Heart left ventricle (tissue), 16 donors: ENCODE data around the gene PEA15. TPM values are rescaled to one million over a fixed set of nuclear protein-coding genes. Genes with fewer than 3 reads are reported as not detected.

Source experiments
- ATAC-seq, 4 donors: fragments of 200-7000 bp; cut with Tn5 transposase; one replicate each; pipeline ENCODE4 v1.9.1; 2020 to 2022; ENCODE audit warnings: moderate library complexity in 4 of 4, mild to moderate bottlenecking in 3 of 4, moderate number of reproducible peaks in 1 of 4
- DNase-seq, 5 donors: peaks; one replicate each; pipeline ENCODE4 v3.0.0-alpha.2; 2020
- H3K27ac ChIP-seq, 12 donors: fragments of 200-600 bp; sonication (generic) in 4 of 12; one replicate each; pipeline versions ENCODE4 v1.5.0 to v1.8.0; 2016 to 2022; ENCODE audit warnings: mild to moderate bottlenecking in 2 of 12
- H3K27me3 ChIP-seq, 9 donors: fragments of 200-600 bp; sonication (generic) in 2 of 9; one replicate each; pipeline versions ENCODE4 v1.5.1 to v1.8.0; 2016 to 2022; ENCODE audit warnings: mild to moderate bottlenecking in 3 of 9
- H3K36me3 ChIP-seq, 9 donors: fragments of 200-600 bp; sonication (generic) in 2 of 9; one replicate each; pipeline versions ENCODE4 v1.5.0 to v1.8.0; 2018 to 2022; ENCODE audit warnings: mild to moderate bottlenecking in 2 of 9
- H3K4me1 ChIP-seq, 12 donors: fragments of 200-600 bp; sonication (generic) in 4 of 12; one replicate each; pipeline versions ENCODE4 v1.5.0 to v1.8.0; 2016 to 2022; ENCODE audit warnings: mild to moderate bottlenecking in 3 of 12
- H3K4me3 ChIP-seq, 12 donors: fragments of 200-600 bp; sonication (generic) in 4 of 12; one replicate each; pipeline versions ENCODE4 v1.5.0 to v1.8.0; 2017 to 2022; ENCODE audit warnings: mild to moderate bottlenecking in 9 of 12, moderate library complexity in 4 of 12
- H3K9me3 ChIP-seq, 12 donors: fragments of 200-600 bp; sonication (generic) in 4 of 12; one replicate each; pipeline versions ENCODE4 v1.5.0 to v1.8.0; 2016 to 2022; ENCODE audit warnings: mild to moderate bottlenecking in 1 of 12
- POLR2A ChIP-seq, 2 donors: fragments of 450-650 bp; IDR thresholded peaks; one replicate each; pipeline ENCODE4 v1.6.1; 2017; ENCODE audit warnings: antibody characterized with exemption in 2 of 2, mild to moderate bottlenecking in 2 of 2, moderate library complexity in 2 of 2
- WGBS, 4 donors: extraction: QIAGEN DNeasy Blood & Tissue Kit in 2 of 4; methylation state at CpG; one replicate each; pipeline versions ENCODE4 v1.1.5 to v1.1.7; 2013 to 2018; 5-methylcytosine and 5-hydroxymethylcytosine counted together
- intact Hi-C, 10 donors: fragments of 100-400 bp; cut with DNase I; formaldehyde crosslinking; loops; one replicate each; pipeline versions ENCODE4 v1.11.1 to v1.14.2; 2022
- polyA plus RNA-seq, 2 donors: library from polyadenylated mRNA; stranded (reverse); fragments of 200-250 nt; gene quantifications; one replicate each; pipeline ENCODE4 v1.2.3, GENCODE V29; 2013
- total RNA-seq, 9 donors: library from RNA; depleted of rRNA in 2 of 9; stranded (reverse); fragments of >200 nt in 2 of 9; fragmentation: NEBNext Ultra II Directional in 3 of 9; extraction: Animal tissue kit (Norgen Biotek cat#: 25700) in 3 of 9; gene quantifications; one replicate each; pipeline versions ENCODE4 v1.1.0 to v1.2.4, GENCODE V29; 2016 to 2023
- TF ChIP-seq, protein P1 (sequence below), 12 donors: fragments of 200-600 bp; sonication (generic) in 4 of 12; IDR thresholded peaks; one replicate each; pipeline versions ENCODE4 v1.5.0 to v1.8.0; 2018 to 2022; ENCODE audit warnings: antibody characterized with exemption in 12 of 12, mild to moderate bottlenecking in 5 of 12
- donor health status: ischemic (EF 13 %, LVEDD 7.1; RV severe dilation, severe dysfunction).
- donor health status: healthy with polysubstance abuse.
- donor health status: DM: no; HTN: yes; CAD: no.
- donor health status: DM: no; HTN: no; CAD: no.
- donor health status: ischemic (EF 25% LVEDD 6.9; RV normal size, moderate dysfunction).
- donor health status: ischemic (EF 25% LVEDD 5.7; RV mildly dilated, moderate dysfunction).
- donor health status: healthy.
- donor health status: DM: yes; HTN: yes; CAD: no.
- donor health status: ischemic (EF 35%, LVEDD 5.7; RV mildly dilated, moderate dysfunction).
- donor health status: nonischemic (EF 11% LVEDD 7.7; RV severe dilation, severe dysfunction).
- donor health status: DM: yes; HTN: yes; CAD: no.
- donor health status: PGD.
- donor health status: ischemic (EF 29% LVEDD 5.4; RV normal size, mild dysfunction).
- donor health status: nonischemic (EF 23%, LVEDD 6.1; RV moderate dilation, normal function).

The PEA15 gene
- total and polyA plus RNA-seq, 11 donors, result 134 to 1,078 (median 290) TPM

DNA sequence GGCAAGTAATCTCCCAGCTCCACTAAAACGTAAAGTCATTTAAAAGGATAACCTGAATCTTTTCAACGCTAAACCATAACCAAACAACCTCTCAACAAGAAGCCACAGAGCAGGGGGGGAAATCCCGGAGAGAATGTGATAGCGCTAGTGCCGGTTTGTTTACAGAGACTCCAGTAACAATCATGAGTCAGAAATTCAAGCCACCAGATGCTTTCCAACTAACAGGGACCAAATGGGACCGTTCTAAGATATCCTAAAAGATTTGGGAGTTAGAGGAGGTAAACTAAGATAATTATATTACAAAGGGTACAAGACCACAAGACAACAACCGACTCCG is 56.3 kb downstream of the PEA15 start:
- intact Hi-C loops, result no loop called here
- 0 to 2% (median 0%) methylated on average over 8 of the region's 8 CpGs for WGBS, 4 donors
- TF ChIP-seq POLR2A (IDR thresholded peaks at IDR 0.05), result no peak
- TF ChIP-seq, protein P1, sequence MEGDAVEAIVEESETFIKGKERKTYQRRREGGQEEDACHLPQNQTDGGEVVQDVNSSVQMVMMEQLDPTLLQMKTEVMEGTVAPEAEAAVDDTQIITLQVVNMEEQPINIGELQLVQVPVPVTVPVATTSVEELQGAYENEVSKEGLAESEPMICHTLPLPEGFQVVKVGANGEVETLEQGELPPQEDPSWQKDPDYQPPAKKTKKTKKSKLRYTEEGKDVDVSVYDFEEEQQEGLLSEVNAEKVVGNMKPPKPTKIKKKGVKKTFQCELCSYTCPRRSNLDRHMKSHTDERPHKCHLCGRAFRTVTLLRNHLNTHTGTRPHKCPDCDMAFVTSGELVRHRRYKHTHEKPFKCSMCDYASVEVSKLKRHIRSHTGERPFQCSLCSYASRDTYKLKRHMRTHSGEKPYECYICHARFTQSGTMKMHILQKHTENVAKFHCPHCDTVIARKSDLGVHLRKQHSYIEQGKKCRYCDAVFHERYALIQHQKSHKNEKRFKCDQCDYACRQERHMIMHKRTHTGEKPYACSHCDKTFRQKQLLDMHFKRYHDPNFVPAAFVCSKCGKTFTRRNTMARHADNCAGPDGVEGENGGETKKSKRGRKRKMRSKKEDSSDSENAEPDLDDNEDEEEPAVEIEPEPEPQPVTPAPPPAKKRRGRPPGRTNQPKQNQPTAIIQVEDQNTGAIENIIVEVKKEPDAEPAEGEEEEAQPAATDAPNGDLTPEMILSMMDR (IDR thresholded peaks at IDR 0.05), result no peak
- no peaks in the 10 kb centered on the region for H3K27me3 ChIP-seq
- peak overlapping the region; percentile 87 to 99 (median 97) for H3K27ac ChIP-seq
- DNase-seq (peak in 1 of 5 donors; percentile 24), ATAC-seq (peak; percentile 1 to 56 (median 24))
- H3K4me1 ChIP-seq, result peaks cover 0 to 57% (median 43%) of the 10 kb centered on the region in 12 donors
- peak overlapping the region; percentile 70 to 97 (median 86) for H3K4me3 ChIP-seq
- H3K9me3 ChIP-seq, result no peaks in the 10 kb centered on the region
- H3K36me3 ChIP-seq, result peaks cover 0 to 11% (median 0%) of the 10 kb centered on the region in 9 donors

GRCh38 chr1:160261893-160262794 is 57.0 kb downstream of the PEA15 start, which contains the start of gene DCAF8:
DCAF8 (minus strand) TSS chr1:160262549; CDS start chr1:160244008, 18,541 bp downstream.
- peak; percentile 50 to 94 for TF ChIP-seq POLR2A (IDR thresholded peaks at IDR 0.05)
- TF ChIP-seq, protein P1 (IDR thresholded peaks at IDR 0.05), result no peak
- no peaks in the 10 kb centered on the region for H3K9me3 ChIP-seq
- WGBS, 4 donors, result 0% methylated on average over 53 to 67 of the region's 67 CpGs
- H3K4me3 ChIP-seq, result peak within 1 kb of the TSS; percentile 70 to 97 (median 86)
- H3K27me3 ChIP-seq, result no peaks in the 10 kb centered on the region
- H3K27ac ChIP-seq, result peak within 1 kb of the TSS; percentile 87 to 99 (median 97)
- peak; percentile 97 to 99 (median 98) for ATAC-seq
- DNase-seq, result peak; percentile 98 to 99 (median 99)
- H3K36me3 ChIP-seq, result peaks cover 0 to 11% (median 0%) of the 10 kb centered on the region in 9 donors
- H3K4me1 ChIP-seq, result peaks cover 0 to 50% (median 37%) of the 10 kb centered on the region in 12 donors
- intact Hi-C loops, result loop anchor here in 2 of 10 donors (2.0 kb wide), 1 partner anchor 23 kb away; the partner anchor contains the start of gene PEX19 (in 2 of the 2)

- TF ChIP-seq, protein P1 (IDR thresholded peaks at IDR 0.05), result no peak
- TF ChIP-seq POLR2A (IDR thresholded peaks at IDR 0.05), result no peak
- H3K4me3 ChIP-seq, result no peak overlapping the region
- no peaks in the 10 kb centered on the region for H3K9me3 ChIP-seq
- peaks cover 0 to 24% (median 17%) of the 10 kb centered on the region in 12 donors for H3K4me1 ChIP-seq
- ATAC-seq (no peak), DNase-seq (no peak)
- intact Hi-C loops, result no loop called here
- no peak overlapping the region for H3K27ac ChIP-seq
- H3K27me3 ChIP-seq, result no peaks in the 10 kb centered on the region
- no peaks in the 10 kb centered on the region for H3K36me3 ChIP-seq
- WGBS, 4 donors, result 83 to 89% (median 87%) methylated on average over 4 of the region's 4 CpGs
Measured at GRCh38 chr1:160264795-160265307, 59.7 kb downstream of the PEA15 start.

Other genes starting within 250 kb of the PEA15 start
- gene PIGM, start 173.4 kb upstream of the PEA15 start, total RNA-seq, result 1 to 10 TPM; 1.7 to 4.1 (median 2.5) TPM
- gene PIGM, start 173.4 kb upstream of the PEA15 start, polyA plus RNA-seq, result 1 to 10 TPM; 1.6 to 2.1 TPM
- gene KCNJ10, start 135.2 kb upstream of the PEA15 start, total RNA-seq, result 1 to 10 TPM in 1 of 9 donors, under 1 TPM in 1, not detected in 7; 0.48 to 1.1 TPM
- under 1 TPM in 1 of 2 donors, not detected in 1; 0.08 TPM for gene KCNJ10, start 135.2 kb upstream of the PEA15 start, polyA plus RNA-seq
- gene KCNJ9, start 123.8 kb upstream of the PEA15 start, total RNA-seq, result under 1 TPM in 2 of 9 donors, not detected in 7; 0.06 to 0.29 TPM
- gene KCNJ9, start 123.8 kb upstream of the PEA15 start, polyA plus RNA-seq, result under 1 TPM in 1 of 2 donors, not detected in 1; 0.08 TPM
- 10 to 100 TPM; 23.1 to 49.3 (median 24.8) TPM for gene IGSF8, start 106.8 kb upstream of the PEA15 start, total RNA-seq
- 10 to 100 TPM; 15.0 to 30.3 TPM for gene IGSF8, start 106.8 kb upstream of the PEA15 start, polyA plus RNA-seq
- gene ATP1A2, start 89.6 kb upstream of the PEA15 start, total RNA-seq, result 100 to 1,000 TPM; 115 to 393 (median 280) TPM
- 10 to 100 TPM; 29.5 to 79.3 TPM for gene ATP1A2, start 89.6 kb upstream of the PEA15 start, polyA plus RNA-seq
- gene ATP1A4, start 53.8 kb upstream of the PEA15 start, total RNA-seq, result 1 to 10 TPM in 1 of 9 donors, under 1 TPM in 3, not detected in 5; 0.09 to 1.3 (median 0.29) TPM
- gene ATP1A4, start 53.8 kb upstream of the PEA15 start, polyA plus RNA-seq, result under 1 TPM in 1 of 2 donors, not detected in 1; 0.12 TPM
- 100 to 1,000 TPM in 1 of 9 donors, 10 to 100 TPM in 8; 23.6 to 129 (median 45.9) TPM for gene CASQ1, start 14.8 kb upstream of the PEA15 start, total RNA-seq
- 10 to 100 TPM; 35.4 to 55.9 TPM for gene CASQ1, start 14.8 kb upstream of the PEA15 start, polyA plus RNA-seq
- 100 to 1,000 TPM; 111 to 161 (median 131) TPM for gene DCAF8, start 57.2 kb downstream of the PEA15 start, total RNA-seq
- 10 to 100 TPM; 78.4 to 96.9 TPM for gene DCAF8, start 57.2 kb downstream of the PEA15 start, polyA plus RNA-seq
- gene PEX19, start 79.7 kb downstream of the PEA15 start, total RNA-seq, result 100 to 1,000 TPM in 1 of 9 donors, 10 to 100 TPM in 8; 65.0 to 105 (median 85.7) TPM
- 10 to 100 TPM; 22.5 to 44.8 TPM for gene PEX19, start 79.7 kb downstream of the PEA15 start, polyA plus RNA-seq
- 100 to 1,000 TPM in 6 of 9 donors, 10 to 100 TPM in 3; 78.6 to 129 (median 115) TPM for gene COPA, start 137.9 kb downstream of the PEA15 start, total RNA-seq
- 10 to 100 TPM; 46.9 to 97.8 TPM for gene COPA, start 137.9 kb downstream of the PEA15 start, polyA plus RNA-seq
- 100 to 1,000 TPM in 1 of 9 donors, 10 to 100 TPM in 8; 54.1 to 101 (median 72.2) TPM for gene NCSTN, start 138.0 kb downstream of the PEA15 start, total RNA-seq
- 10 to 100 TPM; 47.3 to 47.9 TPM for gene NCSTN, start 138.0 kb downstream of the PEA15 start, polyA plus RNA-seq
- gene NHLH1, start 161.7 kb downstream of the PEA15 start, total RNA-seq, result under 1 TPM in 2 of 9 donors, not detected in 7; 0.09 to 0.18 TPM
- under 1 TPM in 1 of 2 donors, not detected in 1; 0.14 TPM for gene NHLH1, start 161.7 kb downstream of the PEA15 start, polyA plus RNA-seq
- 1 to 10 TPM; 1.4 to 3.2 (median 2.0) TPM for gene VANGL2, start 195.2 kb downstream of the PEA15 start, total RNA-seq
- 1 to 10 TPM in 1 of 2 donors, under 1 TPM in 1; 0.94 to 1.4 TPM for gene VANGL2, start 195.2 kb downstream of the PEA15 start, polyA plus RNA-seq